ENCODE measurements around the gene HSD17B1. TPM values are rescaled to one million over a fixed set of nuclear protein-coding genes. Genes with fewer than 3 reads are reported as not detected.

Gene HSD17B1
- total RNA-seq, 1 donor from 2014 or later: 1.2 TPM

DNA sequence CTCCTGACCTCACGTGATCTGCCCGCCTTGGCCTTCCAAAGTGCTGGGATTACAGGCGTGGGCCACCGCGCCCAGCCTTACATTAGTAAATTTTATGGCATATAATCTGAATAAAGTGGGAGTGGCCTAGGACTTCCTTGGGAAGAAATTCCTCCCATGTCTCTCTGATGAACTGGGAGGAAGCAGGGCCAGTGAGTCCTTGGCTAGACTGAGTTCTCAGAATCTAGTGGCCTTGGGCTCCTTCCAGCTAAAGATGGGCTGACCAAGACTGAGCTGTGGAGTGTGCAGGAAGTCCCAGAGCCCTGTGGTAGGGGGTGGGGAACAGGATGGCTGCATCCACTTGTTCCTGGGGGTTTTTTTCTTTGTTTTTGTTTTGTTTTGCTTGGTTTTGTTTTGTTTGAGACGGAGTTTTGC is 26.7 kb upstream of the HSD17B1 start:
- DNase-seq (ENCODE audit: low read depth, low spot score): no peak
- TF ChIP-seq, protein P1, sequence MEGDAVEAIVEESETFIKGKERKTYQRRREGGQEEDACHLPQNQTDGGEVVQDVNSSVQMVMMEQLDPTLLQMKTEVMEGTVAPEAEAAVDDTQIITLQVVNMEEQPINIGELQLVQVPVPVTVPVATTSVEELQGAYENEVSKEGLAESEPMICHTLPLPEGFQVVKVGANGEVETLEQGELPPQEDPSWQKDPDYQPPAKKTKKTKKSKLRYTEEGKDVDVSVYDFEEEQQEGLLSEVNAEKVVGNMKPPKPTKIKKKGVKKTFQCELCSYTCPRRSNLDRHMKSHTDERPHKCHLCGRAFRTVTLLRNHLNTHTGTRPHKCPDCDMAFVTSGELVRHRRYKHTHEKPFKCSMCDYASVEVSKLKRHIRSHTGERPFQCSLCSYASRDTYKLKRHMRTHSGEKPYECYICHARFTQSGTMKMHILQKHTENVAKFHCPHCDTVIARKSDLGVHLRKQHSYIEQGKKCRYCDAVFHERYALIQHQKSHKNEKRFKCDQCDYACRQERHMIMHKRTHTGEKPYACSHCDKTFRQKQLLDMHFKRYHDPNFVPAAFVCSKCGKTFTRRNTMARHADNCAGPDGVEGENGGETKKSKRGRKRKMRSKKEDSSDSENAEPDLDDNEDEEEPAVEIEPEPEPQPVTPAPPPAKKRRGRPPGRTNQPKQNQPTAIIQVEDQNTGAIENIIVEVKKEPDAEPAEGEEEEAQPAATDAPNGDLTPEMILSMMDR (conservative IDR thresholded peaks at IDR 0.05): no peak
- no peaks in the 10 kb centered on the region for H3K9me3 Mint-ChIP-seq
- H3K36me3 Mint-ChIP-seq (ENCODE audit: low read depth): peaks cover 6% of the 10 kb centered on the region
- H3K4me3 Mint-ChIP-seq: no peak overlapping the region
- H3K27ac Mint-ChIP-seq (ENCODE audit: unreplicated experiment): no peak overlapping the region
- H3K27me3 Mint-ChIP-seq (ENCODE audit: low read depth): no peaks in the 10 kb centered on the region
- peaks cover 25% of the 10 kb centered on the region for H3K4me1 Mint-ChIP-seq

DNA sequence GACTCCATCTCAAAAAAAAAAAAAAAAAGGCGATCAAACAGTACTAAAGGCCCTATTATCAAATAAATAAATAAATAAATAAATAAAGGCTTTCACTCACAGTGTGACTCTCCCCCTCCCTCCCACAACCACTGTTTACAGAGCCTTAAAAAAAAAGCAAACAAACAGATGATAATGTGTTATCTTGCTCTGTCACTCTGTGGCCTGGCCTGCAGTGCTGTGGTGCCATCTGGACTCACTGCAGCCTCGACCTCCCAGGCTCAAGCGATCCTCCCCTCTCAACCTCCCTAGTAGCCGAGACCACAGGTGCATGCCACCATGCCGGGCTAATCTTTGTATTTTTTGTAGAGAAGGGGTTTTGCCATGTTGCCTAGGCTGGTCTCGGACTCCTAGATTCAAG is 24.8 kb upstream of the HSD17B1 start:
- no peaks in the 10 kb centered on the region for H3K27me3 Mint-ChIP-seq (ENCODE audit: low read depth)
- no peak overlapping the region for H3K4me3 Mint-ChIP-seq
- no peaks in the 10 kb centered on the region for H3K36me3 Mint-ChIP-seq (ENCODE audit: low read depth)
- TF ChIP-seq, protein P1 (conservative IDR thresholded peaks at IDR 0.05): no peak
- H3K9me3 Mint-ChIP-seq: no peaks in the 10 kb centered on the region
- DNase-seq (ENCODE audit: low read depth, low spot score): no peak
- no peak overlapping the region for H3K27ac Mint-ChIP-seq (ENCODE audit: unreplicated experiment)
- H3K4me1 Mint-ChIP-seq: peaks cover 14% of the 10 kb centered on the region

DNA sequence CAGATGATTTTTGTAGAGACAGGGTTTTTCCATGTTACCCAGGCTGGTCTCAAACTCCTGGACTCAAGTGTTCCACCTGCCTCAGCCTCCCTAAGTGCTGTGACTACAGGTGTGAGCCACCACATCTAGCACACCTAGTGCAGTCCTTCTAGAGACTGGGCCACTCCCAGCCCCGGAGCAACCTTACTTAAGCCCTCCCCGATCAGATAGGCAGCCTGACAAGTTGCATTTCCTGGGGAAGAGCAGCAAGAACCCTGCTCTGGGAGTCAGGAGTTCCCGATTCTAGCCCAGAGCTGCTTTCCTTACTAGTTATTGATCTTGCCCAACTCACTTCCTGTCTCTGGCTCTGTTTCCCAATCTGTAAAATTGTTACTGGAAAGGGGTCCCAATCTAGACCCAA is 23.7 kb upstream of the HSD17B1 start:
- Mint-ChIP-seq H3K9me3 (no peaks in the 10 kb centered on the region), H3K27me3 (ENCODE audit: low read depth) (no peaks in the 10 kb centered on the region), H3K4me3 (no peak overlapping the region), H3K4me1 (peaks cover 10% of the 10 kb centered on the region), H3K27ac (ENCODE audit: unreplicated experiment) (no peak overlapping the region), H3K36me3 (ENCODE audit: low read depth) (no peaks in the 10 kb centered on the region)
- TF ChIP-seq, protein P1 (conservative IDR thresholded peaks at IDR 0.05): no peak
- no peak for DNase-seq (ENCODE audit: low read depth, low spot score)

DNA sequence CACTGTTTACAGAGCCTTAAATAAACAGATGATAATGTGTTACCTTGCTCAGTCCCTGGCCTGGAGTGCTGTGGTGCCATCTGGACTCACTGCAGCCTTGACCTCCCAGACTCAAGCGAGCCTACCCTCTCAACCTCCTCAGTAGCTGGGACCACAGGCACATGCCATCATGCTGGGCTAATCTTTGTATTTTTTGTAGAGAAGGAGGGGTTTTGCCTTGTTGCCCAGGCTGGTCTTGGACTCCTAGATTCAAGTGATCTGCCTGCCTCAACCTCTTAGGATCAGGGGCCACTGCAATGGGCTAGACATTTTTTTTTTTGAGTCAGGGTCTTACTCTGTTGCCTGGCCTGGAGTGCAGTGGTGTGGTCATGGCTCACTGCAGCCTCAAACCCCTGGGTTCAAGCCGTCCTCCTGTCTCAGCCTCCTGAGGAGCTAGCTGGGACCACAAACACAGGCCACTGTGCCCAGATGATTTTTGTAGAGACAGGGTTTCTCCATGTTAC is 21.7 kb upstream of the HSD17B1 start:
- no peaks in the 10 kb centered on the region for H3K36me3 Mint-ChIP-seq (ENCODE audit: low read depth)
- TF ChIP-seq, protein P1 (conservative IDR thresholded peaks at IDR 0.05): no peak
- no peaks in the 10 kb centered on the region for H3K9me3 Mint-ChIP-seq
- no peak for DNase-seq (ENCODE audit: low read depth, low spot score)
- peaks cover 19% of the 10 kb centered on the region for H3K4me1 Mint-ChIP-seq
- no peak overlapping the region for H3K27ac Mint-ChIP-seq (ENCODE audit: unreplicated experiment)
- H3K4me3 Mint-ChIP-seq: no peak overlapping the region
- H3K27me3 Mint-ChIP-seq (ENCODE audit: low read depth): no peaks in the 10 kb centered on the region

DNA sequence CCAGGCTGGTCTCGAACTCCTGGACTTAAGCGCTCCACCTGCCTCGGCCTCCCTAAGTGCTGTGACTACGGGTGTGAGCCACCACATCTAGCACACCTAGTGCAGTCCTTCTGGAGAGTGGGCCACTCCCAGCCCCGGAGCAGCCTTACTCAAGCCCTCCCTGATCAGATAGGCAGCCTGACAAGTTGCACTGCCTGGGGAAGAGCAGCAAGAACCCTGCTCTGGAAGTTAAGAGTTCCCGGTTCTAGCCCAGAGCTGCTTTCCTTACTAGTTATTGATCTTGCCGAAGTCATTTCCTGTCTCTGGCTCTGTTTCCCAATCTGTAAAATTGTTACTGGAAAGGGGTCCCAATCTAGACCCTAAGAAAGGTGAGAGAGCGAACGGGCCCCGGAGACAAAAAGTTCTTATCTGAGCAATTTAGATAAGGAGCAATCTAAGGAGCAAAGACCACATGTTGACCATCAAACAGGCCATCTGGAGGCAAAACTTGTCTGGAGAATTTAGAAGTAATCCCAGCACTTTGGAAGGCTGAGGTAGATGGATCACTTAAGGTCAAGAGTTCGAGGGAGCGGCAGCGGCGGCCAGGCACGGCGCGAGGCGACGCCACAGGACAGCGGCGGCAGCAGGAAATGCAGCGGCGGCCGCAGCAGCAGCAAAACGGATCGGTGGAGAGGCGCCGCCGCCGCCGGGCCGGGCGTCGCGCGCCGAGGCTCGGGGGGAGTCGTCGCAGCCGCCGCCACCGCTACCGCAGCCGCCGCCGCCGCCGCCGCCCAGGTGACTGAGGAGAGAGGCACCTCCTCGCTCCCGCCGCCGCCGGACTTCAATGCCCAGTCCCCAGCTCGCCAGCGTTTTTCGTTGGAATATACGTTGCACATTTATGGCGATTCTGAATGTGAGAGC is 21.0 kb upstream of the HSD17B1 start:
- Mint-ChIP-seq H3K27ac (ENCODE audit: unreplicated experiment) (no peak overlapping the region), H3K27me3 (ENCODE audit: low read depth) (no peaks in the 10 kb centered on the region), H3K9me3 (no peaks in the 10 kb centered on the region), H3K4me3 (peak overlapping the region; percentile 78), H3K4me1 (peaks cover 20% of the 10 kb centered on the region), H3K36me3 (ENCODE audit: low read depth) (no peaks in the 10 kb centered on the region)
- TF ChIP-seq, protein P1 (conservative IDR thresholded peaks at IDR 0.05): peak; percentile 62
- DNase-seq (ENCODE audit: low read depth, low spot score): peak; percentile 47
